ENCODE measurements around the gene TM6SF1.

TM6SF1 gene

GRCh38 chr15:83174891-83175290 lies 67.4 kb downstream of the TM6SF1 start:
- DNase-seq (ENCODE audit: low read depth) = no peak

DNA sequence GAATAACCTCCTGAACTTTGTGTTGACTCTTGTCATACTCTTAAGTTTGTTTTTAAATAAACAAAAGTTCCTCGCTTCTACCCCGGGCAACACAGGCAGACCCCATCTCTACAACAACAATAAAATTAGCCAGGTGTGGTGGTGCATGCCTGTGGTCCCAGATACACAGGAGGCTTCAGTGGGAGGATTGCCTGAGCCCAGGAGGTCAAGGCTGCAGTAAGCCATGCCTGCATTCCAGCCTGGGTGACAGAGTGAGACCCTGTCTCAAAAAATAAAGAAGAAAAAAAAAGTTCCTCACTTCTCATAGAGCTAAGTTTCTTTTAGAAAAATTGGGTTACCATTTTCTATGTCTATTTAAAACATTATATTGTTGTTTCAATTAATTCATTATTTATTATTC lies 70.9 kb downstream of the TM6SF1 start:
- DNase-seq (ENCODE audit: low read depth) = no peak

GRCh38 chr15:83178869-83179325 lies 71.5 kb downstream of the TM6SF1 start:
- DNase-seq (ENCODE audit: low read depth) = no peak

GRCh38 chr15:83185561-83185960 lies 78.1 kb downstream of the TM6SF1 start:
- no peak for DNase-seq (ENCODE audit: low read depth)

All from fibroblast of the conjunctiva (primary cell).